ENCODE measurements around the gene HEXIM2. TPM values are rescaled to one million over a fixed set of nuclear protein-coding genes. Genes with fewer than 3 reads are reported as not detected.

The HEXIM2 gene
- total RNA-seq, 1 experiment from 2014 or later: 13.5 TPM

- ChIA-PET RAD21 (ENCODE audit: low non-redundant PET in 1 of 2, low total read pairs in 2 of 2, uncharacterized antibody in 2 of 2, unreplicated experiment in 2 of 2) (no interaction called here), CTCF (no interaction called here), POLR2A (interaction anchor here (1.5 kb wide), 1 partner anchor 42 kb away, joined by 8 read pairs; the partner anchor contains the start of gene HEXIM1)
- H3K27me3 ChIP-seq (ENCODE audit: insufficient read depth, low read length): no peaks in the 10 kb centered on the region
- H3K4me1 ChIP-seq (ENCODE audit: control insufficient read depth in 1 of 2, insufficient read depth in 2 of 2, low read length in 2 of 2): peaks cover 3 to 14% of the 10 kb centered on the region in 2 experiments; a peak in 3 of 4 replicates
- no peak for TF ChIP-seq ELF1 (IDR thresholded peaks at IDR 0.05; ENCODE audit: borderline replicate concordance, low read depth)
- no peak for TF ChIP-seq CBX3 (IDR thresholded peaks at IDR 0.05; ENCODE audit: low read depth)
- TF ChIP-seq ZFX (IDR thresholded peaks at IDR 0.05): no peak
- no peak for TF ChIP-seq SRF (IDR thresholded peaks at IDR 0.05; ENCODE audit: low read depth)
- no peak for TF ChIP-seq RAD21 (IDR thresholded peaks at IDR 0.05; ENCODE audit: low read depth)
- no peak for TF ChIP-seq POLR2A (IDR thresholded peaks at IDR 0.05; ENCODE audit: borderline replicate concordance, extremely low read depth, insufficient read depth, insufficient read length)
- TF ChIP-seq YY1 (IDR thresholded peaks at IDR 0.05; ENCODE audit: extremely low read depth, insufficient replicate concordance, low read depth, low read length): no peak
- TF ChIP-seq, protein P1, sequence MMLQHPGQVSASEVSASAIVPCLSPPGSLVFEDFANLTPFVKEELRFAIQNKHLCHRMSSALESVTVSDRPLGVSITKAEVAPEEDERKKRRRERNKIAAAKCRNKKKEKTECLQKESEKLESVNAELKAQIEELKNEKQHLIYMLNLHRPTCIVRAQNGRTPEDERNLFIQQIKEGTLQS (IDR thresholded peaks at IDR 0.05): no peak
- ATAC-seq (no peak), DNase-seq (ENCODE audit: low read depth, low spot score) (no peak)
- H3K9me2 ChIP-seq (ENCODE audit: insufficient read depth): no peaks in the 10 kb centered on the region
- H3K4me3 ChIP-seq (replicated peaks in 1 of 2; ENCODE audit: low read depth in 1 of 2, low read length in 2 of 2): no peak overlapping the region
- no peaks in the 10 kb centered on the region for H3K79me2 ChIP-seq (ENCODE audit: insufficient read depth, low read length)
- no peaks in the 10 kb centered on the region for H3K36me3 ChIP-seq (ENCODE audit: control insufficient read depth in 1 of 2, insufficient read depth in 2 of 2, low read length in 2 of 2)
- intact Hi-C loops (cut with micrococcal nuclease): no loop called here
- H3K4me2 ChIP-seq (ENCODE audit: low read length): no peak overlapping the region
- BruUV-seq (replicated peaks): no TSS peak
- H3K9ac ChIP-seq (ENCODE audit: low read length): no peak overlapping the region
- no peaks in the 10 kb centered on the region for H3K9me3 ChIP-seq (ENCODE audit: control insufficient read depth in 1 of 2, insufficient read depth in 1 of 2, low read depth in 1 of 2, low read length in 2 of 2)
- no peaks in the 10 kb centered on the region for H4K20me1 ChIP-seq (ENCODE audit: insufficient read depth)
- no peak overlapping the region for H2AFZ ChIP-seq (ENCODE audit: low read depth, low read length, poor library complexity, severe bottlenecking)
- H3K27ac ChIP-seq (ENCODE audit: low read depth, low read length): no peak overlapping the region
Observed at GRCh38 chr17:45190503-45191255, 29.0 kb downstream of the HEXIM2 start.

DNA sequence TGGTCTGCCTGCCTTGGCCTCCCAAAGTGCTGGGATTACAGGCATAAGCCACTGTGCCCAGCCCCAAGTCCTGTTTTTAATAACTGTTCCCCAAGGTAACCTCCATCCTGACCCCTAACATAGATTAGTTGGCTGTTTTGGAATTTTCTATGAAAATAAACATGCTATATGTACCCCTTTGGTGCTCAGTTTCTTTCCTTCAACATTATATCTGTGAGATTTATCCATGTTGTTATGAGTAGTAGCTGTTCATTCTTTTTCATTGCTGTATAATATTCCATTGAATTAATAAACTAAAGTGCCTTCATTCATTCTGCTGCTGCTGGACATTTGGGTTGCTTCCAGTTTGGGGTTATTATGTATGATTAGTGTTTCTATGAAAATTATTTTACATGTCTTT, 33.7 kb downstream of the HEXIM2 start:
- TF ChIP-seq YY1 (IDR thresholded peaks at IDR 0.05; ENCODE audit: extremely low read depth, insufficient replicate concordance, low read depth, low read length): no peak
- no peak for TF ChIP-seq TCF7L2 (IDR thresholded peaks at IDR 0.05; ENCODE audit: borderline replicate concordance, extremely low read depth, insufficient read depth, insufficient read length)
- TF ChIP-seq CTCF (IDR thresholded peaks at IDR 0.05 in 2 of 3, conservative IDR thresholded peaks at IDR 0.05 in 1 of 3; ENCODE audit: borderline replicate concordance in 1 of 3, insufficient read depth in 1 of 3, low read depth in 2 of 3, low read length in 2 of 3): no peak
- TF ChIP-seq, protein P2, sequence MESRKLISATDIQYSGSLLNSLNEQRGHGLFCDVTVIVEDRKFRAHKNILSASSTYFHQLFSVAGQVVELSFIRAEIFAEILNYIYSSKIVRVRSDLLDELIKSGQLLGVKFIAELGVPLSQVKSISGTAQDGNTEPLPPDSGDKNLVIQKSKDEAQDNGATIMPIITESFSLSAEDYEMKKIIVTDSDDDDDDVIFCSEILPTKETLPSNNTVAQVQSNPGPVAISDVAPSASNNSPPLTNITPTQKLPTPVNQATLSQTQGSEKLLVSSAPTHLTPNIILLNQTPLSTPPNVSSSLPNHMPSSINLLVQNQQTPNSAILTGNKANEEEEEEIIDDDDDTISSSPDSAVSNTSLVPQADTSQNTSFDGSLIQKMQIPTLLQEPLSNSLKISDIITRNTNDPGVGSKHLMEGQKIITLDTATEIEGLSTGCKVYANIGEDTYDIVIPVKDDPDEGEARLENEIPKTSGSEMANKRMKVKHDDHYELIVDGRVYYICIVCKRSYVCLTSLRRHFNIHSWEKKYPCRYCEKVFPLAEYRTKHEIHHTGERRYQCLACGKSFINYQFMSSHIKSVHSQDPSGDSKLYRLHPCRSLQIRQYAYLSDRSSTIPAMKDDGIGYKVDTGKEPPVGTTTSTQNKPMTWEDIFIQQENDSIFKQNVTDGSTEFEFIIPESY (IDR thresholded peaks at IDR 0.05; ENCODE audit: extremely low read depth, insufficient replicate concordance, low read length): no peak
- no peak for TF ChIP-seq ZNF274 (IDR thresholded peaks at IDR 0.05; ENCODE audit: low read depth, low read length)
- no peak for TF ChIP-seq SRF (IDR thresholded peaks at IDR 0.05; ENCODE audit: low read depth)
- no peak for TF ChIP-seq SIN3A (IDR thresholded peaks at IDR 0.05; ENCODE audit: low read depth)
- TF ChIP-seq, protein P3, sequence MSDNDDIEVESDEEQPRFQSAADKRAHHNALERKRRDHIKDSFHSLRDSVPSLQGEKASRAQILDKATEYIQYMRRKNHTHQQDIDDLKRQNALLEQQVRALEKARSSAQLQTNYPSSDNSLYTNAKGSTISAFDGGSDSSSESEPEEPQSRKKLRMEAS (IDR thresholded peaks at IDR 0.05): no peak
- TF ChIP-seq ZFX (IDR thresholded peaks at IDR 0.05): no peak
- Histone ChIP-seq H3K36me3 (ENCODE audit: control insufficient read depth in 1 of 2, insufficient read depth in 2 of 2, low read length in 2 of 2) (no peaks in the 10 kb centered on the region), H3K27me3 (ENCODE audit: insufficient read depth, low read length) (no peaks in the 10 kb centered on the region), H3K4me2 (ENCODE audit: low read length) (no peak overlapping the region), H4K20me1 (ENCODE audit: insufficient read depth) (no peaks in the 10 kb centered on the region), H3K9ac (ENCODE audit: low read length) (no peak overlapping the region), H3K9me2 (ENCODE audit: insufficient read depth) (no peaks in the 10 kb centered on the region), H3K79me2 (ENCODE audit: insufficient read depth, low read length) (no peaks in the 10 kb centered on the region), H2AFZ (ENCODE audit: low read depth, low read length, poor library complexity, severe bottlenecking) (no peak overlapping the region), H3K9me3 (ENCODE audit: control insufficient read depth in 1 of 2, insufficient read depth in 1 of 2, low read depth in 1 of 2, low read length in 2 of 2) (no peaks in the 10 kb centered on the region), H3K4me3 (replicated peaks in 1 of 2; ENCODE audit: low read depth in 1 of 2, low read length in 2 of 2) (no peak overlapping the region), H3K27ac (ENCODE audit: low read depth, low read length) (no peak overlapping the region), H3K4me1 (ENCODE audit: control insufficient read depth in 1 of 2, insufficient read depth in 2 of 2, low read length in 2 of 2) (peaks cover 12 to 31% of the 10 kb centered on the region in 2 experiments; a peak in 3 of 4 replicates)
- no peak for DNase-seq (ENCODE audit: low read depth, low spot score)
- no TSS peak for BruUV-seq (replicated peaks)
- POLR2A ChIA-PET: interaction anchor here (0.9 to 4.2 kb wide), 2 partner anchors 43 to 46 kb away, joined by 3 to 36 read pairs; partner anchors contain the start of gene HEXIM1
- ATAC-seq: no peak
- CTCF ChIA-PET: interaction anchor here (1.5 to 6.6 kb wide), 3 partner anchors 22 to 60 kb away, joined by 4 to 129 read pairs (median 11); partner anchors contain the start of genes ACBD4 and HEXIM1
- intact Hi-C loops (cut with micrococcal nuclease): no loop called here
- RAD21 ChIA-PET (ENCODE audit: low non-redundant PET in 1 of 2, low total read pairs in 2 of 2, uncharacterized antibody in 2 of 2, unreplicated experiment in 2 of 2): no interaction called here

Measured in HCT116 (cell line).